ENCODE results near the gene FDXR. TPM values are rescaled to one million over a fixed set of nuclear protein-coding genes. Genes with fewer than 3 reads are reported as not detected.

Gene FDXR
- total RNA-seq, 1 donor from 2014 or later, result 11.2 TPM

- DNase-seq (no peak), ATAC-seq (no peak)
- no peak overlapping the region for H3K4me3 ChIP-seq
- H3K36me3 ChIP-seq, result no peaks in the 10 kb centered on the region
- intact Hi-C loops (cut with DNase I), result no loop called here
- H3K27ac ChIP-seq, result no peak overlapping the region
- no peak for TF ChIP-seq CTCF (IDR thresholded peaks at IDR 0.05)
- H3K9me3 ChIP-seq, result no peaks in the 10 kb centered on the region
- peaks cover 46% of the 10 kb centered on the region for H3K27me3 ChIP-seq
- H3K4me1 ChIP-seq, result peaks cover 11% of the 10 kb centered on the region
Measured at GRCh38 chr17:74850310-74850709, 22.5 kb downstream of the FDXR start.

DNA sequence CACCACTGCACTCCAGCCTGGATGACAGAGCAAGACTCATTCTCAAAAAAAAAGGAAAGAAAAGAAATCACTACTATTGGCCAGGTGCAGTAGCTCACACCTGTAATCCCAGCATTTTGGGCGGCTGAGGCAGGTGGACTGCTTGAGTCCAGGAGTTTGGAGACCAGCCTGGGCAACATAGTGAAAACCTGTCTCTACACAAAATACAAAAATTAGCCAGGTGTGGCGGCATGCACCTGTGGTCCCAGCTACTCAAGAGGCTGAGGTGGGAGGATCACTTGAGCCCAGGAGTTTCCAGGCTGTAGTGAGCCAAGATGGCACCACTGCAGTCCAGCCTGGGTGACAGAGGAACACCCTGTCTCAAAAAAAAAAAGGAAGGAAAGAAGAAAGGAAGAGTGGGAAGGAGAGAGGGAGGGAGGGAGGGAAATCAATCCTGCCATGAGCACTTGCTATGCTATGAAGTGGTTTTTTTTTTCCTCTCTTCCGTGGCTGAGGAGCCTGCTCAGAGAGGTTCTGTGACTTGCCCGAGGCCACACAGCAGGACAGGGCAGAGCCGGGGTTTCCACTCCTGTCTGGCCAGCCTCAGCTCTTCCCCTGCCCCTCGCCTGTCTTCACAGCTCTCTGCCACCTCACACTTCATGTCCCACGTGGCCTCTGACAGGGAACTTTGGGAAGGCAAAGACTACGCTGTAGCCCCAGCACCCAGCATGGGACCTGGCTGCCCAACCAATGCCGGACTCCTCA lies 24.0 kb downstream of the FDXR start:
- Histone ChIP-seq H3K4me3 (no peak overlapping the region), H3K36me3 (no peaks in the 10 kb centered on the region), H3K9me3 (no peaks in the 10 kb centered on the region), H3K27ac (no peak overlapping the region), H3K27me3 (peaks cover 31% of the 10 kb centered on the region), H3K4me1 (peaks cover 11% of the 10 kb centered on the region)
- ATAC-seq (no peak), DNase-seq (no peak)
- intact Hi-C loops (cut with DNase I), result no loop called here
- TF ChIP-seq CTCF (IDR thresholded peaks at IDR 0.05), result no peak

DNA sequence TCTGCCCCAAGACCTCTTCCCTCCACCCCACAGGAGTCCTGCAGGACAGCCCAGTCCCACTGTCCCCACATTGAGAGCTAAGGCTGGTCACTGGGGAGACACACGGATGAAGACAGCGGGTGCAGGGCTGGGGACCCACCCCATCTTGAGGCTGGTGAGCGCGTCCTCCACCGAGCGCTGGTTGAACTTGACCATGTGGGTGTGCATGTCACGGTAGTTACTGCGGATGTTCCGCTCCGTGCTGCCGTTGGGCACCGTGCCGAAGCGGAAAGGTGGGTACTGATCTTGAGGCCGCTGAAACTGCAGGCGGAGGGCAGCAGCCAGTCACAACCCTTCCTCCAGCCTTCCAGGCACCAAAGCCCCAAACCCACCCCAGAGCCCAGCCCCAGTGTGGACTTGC lies 26.2 kb downstream of the FDXR start:
- intact Hi-C loops (cut with DNase I), result no loop called here
- TF ChIP-seq CTCF (IDR thresholded peaks at IDR 0.05), result no peak
- Histone ChIP-seq H3K4me1 (peaks cover 7% of the 10 kb centered on the region), H3K27ac (no peak overlapping the region), H3K9me3 (no peaks in the 10 kb centered on the region), H3K27me3 (peaks cover 10% of the 10 kb centered on the region), H3K4me3 (no peak overlapping the region), H3K36me3 (no peaks in the 10 kb centered on the region)
- ATAC-seq (no peak), DNase-seq (no peak)

DNA sequence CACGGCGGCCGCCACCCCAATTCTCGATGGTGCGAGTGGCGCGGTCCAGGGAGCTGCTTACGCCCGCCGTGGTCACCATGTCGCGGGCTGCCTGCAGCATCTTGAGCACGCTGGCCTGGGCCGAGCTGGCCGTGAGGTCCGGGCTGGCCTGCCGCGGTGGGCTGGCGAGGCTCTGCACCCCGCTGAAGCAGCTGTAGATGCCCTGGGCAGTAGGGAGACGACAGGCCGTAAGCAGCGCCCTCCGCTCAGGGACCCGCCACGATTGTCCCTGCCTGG lies 29.5 kb downstream of the FDXR start:
- no peak overlapping the region for H3K27ac ChIP-seq
- H3K9me3 ChIP-seq, result no peaks in the 10 kb centered on the region
- intact Hi-C loops (cut with DNase I), result no loop called here
- H3K27me3 ChIP-seq, result no peaks in the 10 kb centered on the region
- H3K4me3 ChIP-seq, result peak overlapping the region; percentile 48
- ATAC-seq (no peak), DNase-seq (no peak)
- peaks cover 20% of the 10 kb centered on the region for H3K4me1 ChIP-seq
- H3K36me3 ChIP-seq, result peaks cover 7% of the 10 kb centered on the region
- TF ChIP-seq CTCF (IDR thresholded peaks at IDR 0.05), result no peak

DNA sequence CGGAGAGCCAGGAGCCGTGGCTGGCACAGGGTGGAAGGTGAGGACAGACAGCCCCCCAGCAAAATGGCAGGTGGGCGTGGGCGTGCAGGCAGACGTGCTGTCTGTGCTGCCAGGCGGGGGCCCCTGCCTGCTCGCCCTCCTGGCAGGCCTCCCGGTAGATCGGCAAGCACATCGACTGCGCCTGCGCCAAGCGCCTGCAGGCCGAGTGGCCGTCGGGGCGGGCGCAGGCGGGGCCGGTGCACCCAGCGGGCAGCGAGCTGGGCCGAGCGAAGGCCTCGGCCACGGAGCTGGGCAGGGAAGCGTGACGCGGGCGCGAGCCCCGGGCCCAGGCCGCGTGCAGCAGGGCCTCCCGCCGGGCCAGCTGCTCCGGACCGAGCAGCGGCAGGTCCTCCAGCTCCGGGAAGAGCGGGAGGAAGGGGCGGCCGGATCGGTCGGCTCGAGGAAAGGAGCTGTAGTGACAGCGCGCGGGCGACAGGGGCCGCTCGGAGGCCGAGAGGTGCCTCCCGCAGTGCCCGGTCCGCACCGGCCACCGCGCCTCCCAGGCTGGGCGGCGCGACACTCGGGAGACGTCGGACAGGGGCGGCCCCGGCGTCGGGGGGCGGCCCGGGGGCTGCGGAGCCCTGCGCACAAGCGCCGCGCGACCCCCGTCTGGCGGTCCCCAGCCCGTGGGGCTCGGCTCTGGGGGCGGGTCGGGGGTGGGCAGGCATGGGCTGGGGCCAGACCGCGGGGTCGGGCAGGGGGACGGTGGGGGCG lies 30.0 kb downstream of the FDXR start:
- no peaks in the 10 kb centered on the region for H3K9me3 ChIP-seq
- peak; percentile 63 for TF ChIP-seq CTCF (IDR thresholded peaks at IDR 0.05)
- H3K4me3 ChIP-seq, result peak overlapping the region; percentile 48
- ATAC-seq (peak; percentile 90), DNase-seq (peak; percentile 92)
- intact Hi-C loops (cut with DNase I), result no loop called here
- no peak overlapping the region for H3K27ac ChIP-seq
- no peaks in the 10 kb centered on the region for H3K27me3 ChIP-seq
- H3K4me1 ChIP-seq, result peaks cover 20% of the 10 kb centered on the region
- H3K36me3 ChIP-seq, result peaks cover 10% of the 10 kb centered on the region
